NCI-H1436 (cell line): Measurements from ENCODE around the gene SEMA6A.

ENCODE experiments used
- DNase-seq: peaks from one replicate; lab custom pipeline; 2025; lab: John Stamatoyannopoulos, UW

Gene SEMA6A

DNA sequence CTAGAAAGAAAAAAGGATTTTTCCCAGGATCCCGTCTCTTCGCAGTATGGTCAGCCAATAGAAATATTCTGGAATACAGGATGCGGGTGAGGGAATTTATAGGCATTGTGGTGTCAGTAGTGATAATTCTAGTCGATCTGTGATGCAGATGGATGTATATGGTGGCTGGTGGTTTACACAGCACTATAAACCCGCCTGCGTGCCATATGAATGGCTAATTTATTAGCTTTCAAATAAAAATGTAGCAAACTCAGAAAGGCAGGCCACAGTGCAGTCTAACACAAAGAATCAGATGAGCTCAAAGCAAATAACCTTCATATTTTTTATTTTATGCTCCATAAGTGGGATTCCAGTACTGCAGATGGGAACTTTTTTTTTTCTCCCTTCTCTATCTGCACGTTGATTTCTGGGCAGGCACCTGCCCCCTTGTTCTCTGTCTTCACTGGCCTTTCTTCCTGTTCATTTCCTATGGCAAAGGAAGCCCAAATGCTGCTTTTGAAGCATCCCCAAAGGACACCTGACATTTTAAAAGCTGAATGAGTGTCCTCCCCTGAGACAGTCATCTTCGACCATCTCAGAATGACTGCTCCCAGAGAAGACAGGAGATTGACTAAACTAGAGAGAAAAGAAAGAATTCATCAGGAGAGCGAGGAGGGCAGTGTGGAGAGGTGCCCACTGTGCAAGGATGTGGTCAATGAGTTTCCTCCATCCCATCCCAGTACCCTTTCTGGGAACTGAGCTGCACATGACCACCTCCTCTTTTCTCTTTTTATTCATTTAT, 52.1 kb downstream of the SEMA6A start:
- DNase-seq, result no peak

DNA sequence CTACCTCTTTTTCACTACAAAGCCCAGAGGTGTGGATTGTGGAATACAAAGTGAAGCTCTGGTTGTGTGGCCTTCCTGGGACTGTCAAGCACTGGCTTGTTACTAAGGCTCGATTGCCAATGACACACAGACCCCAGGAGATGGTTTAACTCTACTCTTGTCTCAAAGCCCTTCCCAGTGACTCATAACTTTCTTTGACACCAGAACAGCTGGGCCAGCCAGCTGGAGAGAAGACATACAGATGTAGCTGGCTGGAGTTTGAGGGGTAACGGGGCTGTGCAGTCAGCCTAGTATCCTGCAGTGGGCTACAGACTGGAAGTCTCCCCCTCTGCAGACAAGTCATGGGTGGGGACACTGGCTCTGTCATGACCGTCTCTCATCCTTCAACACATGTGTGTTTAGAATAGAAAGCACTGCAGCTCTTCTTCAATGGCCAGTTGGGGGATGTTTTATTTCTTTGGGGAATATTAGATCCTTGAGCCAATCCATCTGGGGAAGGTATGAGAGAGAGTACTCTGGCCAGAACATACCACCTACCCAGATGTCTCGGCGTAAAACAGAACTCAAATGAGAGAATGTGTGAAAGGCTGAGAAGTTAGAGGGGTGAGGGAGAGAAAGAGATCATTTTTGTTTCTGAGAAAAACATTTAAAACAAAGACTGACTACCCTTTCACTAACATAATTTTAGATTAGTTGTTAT, 53.3 kb downstream of the SEMA6A start:
- no peak for DNase-seq

DNA sequence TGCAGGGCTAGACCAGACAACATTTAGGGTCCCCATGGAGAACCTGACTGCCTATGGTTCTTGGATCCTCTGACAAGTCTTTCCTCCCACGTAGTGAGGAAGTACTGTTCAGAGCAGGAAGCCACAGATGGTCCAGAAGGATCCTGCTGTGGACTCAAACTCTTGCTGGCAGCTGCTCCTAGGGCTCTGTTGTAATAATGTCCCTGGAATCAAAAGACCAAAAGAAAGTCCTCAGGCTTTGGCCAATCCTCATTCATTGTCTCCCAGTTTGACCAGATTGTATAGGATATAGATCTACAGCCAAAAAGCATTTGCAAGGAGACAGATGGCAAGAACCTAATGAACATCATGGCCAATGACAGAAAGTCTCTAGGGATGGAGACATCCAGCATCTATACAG, 53.9 kb downstream of the SEMA6A start:
- no peak for DNase-seq

DNA sequence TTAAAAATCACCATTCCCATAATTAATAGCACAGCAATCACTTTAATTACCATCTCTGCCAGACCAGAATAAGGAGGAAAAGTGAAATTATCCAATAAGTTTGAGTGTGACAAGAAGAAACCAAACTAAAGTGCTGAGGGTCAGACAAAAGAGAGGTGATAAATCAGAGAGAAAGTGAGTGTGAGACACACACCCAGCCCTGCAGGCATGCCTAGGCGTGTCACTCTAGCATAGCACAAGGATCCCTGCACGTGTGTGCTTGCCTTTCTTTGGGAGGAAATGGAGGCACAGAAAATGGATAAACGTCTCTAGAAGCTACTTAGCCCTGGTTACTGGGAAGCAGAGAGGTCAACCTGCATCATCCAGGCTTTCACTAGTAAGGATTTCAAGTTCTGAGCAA, 56.2 kb downstream of the SEMA6A start:
- no peak for DNase-seq

DNA sequence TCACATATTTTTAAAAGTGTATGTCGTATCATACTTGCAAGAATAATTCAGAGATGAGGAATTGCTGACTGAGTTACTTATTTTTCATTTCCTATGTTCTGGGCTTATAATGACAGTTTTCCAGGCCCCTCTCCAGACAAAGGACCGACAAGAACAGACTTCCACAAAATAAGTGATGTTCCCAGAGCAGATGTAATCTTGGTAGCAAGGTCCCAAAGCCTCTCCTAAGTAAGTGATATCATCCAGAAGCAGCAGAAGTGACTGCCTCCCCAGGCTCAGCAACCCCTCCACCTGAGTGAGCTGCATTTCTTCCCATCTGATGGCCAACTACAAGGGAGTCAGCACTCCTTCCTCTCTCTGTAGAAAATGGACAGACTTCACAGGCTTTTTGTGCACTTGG, 57.1 kb downstream of the SEMA6A start:
- no peak for DNase-seq

DNA sequence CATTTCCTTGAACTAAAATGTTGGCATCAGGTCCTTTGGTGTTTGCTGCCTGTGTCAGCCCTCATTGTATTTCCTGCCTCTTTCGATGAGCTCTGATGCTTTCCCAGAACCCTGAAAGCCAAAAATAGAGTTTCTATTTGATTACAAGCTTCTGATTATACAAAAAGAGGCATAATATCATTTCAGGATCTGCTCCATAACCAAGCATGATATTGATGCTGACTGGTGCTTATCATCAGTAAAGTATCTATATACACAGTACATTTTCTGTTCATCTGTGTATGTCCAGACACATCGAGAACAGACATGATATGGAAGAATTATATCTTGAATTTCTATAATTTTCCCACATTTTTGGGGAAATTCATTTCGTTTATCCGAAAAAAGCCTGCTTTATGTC, 58.6 kb downstream of the SEMA6A start:
- no peak for DNase-seq

DNA sequence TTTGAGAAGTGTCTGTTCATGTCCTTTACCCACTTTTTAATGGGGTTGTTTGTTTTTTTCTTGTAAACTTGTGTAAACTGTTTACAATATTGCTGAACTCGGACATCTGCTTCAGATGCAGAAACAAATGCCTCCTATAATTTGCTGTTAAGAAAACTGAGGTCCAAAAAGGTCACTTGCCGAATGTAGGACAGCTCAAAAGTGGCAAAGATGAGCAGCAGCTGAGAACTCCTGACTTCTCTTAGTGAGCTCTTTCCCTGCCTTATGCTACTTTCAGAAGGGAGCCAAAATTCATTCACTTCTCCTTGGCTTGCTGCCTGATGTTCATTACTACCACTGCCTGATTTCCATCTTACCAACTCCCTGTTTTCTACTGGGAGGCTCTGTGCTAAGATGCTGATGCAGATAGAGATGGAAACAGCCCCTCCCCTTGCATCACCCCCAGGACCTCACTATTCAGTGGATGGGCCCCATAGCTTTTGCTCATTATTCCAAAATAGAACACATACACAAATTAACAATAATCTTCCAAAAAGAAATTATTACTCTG, 60.1 kb downstream of the SEMA6A start:
- DNase-seq, result no peak

DNA sequence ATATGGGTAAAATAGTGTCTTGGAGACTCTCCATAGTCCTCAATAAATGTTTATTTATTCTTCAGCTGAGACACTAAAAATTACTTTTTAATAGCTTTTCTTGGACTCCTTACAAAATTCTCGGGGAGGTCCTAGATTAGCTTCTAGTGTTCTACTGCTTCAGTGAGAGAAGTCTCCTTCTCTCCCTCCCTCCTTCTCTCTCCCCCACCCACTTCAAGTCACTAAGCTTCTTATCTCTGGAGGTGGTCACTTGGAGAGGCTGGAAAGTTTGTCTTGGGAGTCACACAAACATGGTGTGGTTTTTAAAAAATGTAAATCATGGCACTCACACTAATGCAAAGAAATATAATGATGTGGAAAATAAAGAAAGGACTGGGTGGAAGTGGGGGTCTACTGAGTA, 64.1 kb downstream of the SEMA6A start:
- DNase-seq, result no peak

DNA sequence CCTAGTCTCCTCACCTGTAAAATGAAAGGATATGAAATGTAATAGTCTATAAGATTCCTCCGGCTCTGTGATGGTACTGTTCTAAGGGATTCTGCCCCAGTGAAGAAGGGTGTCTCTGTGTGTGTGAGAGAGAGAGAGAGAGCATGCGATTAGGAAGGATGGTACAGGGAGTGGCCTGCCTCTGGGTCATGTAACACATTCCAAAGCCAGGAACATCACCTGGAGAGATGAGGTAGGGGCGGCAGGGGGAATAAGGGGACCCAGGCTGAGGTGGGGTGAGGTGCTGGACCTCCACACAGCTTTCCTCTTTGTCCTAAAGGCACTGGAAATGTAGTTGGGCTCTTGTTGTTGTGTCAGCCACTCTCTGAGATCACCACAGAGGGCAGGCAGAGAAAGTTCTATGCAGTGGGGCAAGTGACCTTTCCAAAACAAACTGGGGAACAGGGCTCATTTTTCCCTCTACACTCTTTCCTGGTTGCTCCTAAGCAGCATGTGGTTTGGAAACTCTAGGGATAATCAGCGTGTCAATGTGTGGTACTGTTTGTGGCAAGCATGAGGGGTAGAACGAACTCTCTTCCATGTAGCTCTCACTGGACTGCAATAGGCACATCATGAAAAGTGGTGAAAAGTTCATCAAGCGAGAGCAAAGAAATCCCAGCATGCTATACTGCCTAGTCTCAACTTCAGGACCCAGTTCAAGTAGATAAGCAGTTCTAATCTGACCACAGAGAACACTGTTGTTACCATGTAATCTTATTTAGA, 65.0 kb downstream of the SEMA6A start:
- DNase-seq, result no peak

DNA sequence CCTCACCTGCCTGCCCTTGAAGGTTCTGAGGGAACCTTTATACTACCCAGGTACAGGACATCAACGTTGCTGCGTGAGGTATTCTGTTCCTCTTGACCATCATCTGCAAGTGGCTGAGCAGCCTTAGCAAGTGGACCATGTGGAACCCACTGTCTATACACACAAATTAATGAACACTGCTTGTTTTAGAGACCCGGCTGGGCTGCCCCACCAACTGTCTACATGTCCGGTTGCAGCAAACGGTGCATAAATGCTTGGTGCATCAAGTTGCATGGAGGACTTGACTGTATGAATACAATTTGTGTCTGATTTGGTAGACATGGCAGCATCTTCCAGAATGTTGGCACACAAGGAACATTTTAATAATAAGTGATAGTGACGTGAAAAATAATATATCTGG, 65.8 kb downstream of the SEMA6A start:
- no peak for DNase-seq

DNA sequence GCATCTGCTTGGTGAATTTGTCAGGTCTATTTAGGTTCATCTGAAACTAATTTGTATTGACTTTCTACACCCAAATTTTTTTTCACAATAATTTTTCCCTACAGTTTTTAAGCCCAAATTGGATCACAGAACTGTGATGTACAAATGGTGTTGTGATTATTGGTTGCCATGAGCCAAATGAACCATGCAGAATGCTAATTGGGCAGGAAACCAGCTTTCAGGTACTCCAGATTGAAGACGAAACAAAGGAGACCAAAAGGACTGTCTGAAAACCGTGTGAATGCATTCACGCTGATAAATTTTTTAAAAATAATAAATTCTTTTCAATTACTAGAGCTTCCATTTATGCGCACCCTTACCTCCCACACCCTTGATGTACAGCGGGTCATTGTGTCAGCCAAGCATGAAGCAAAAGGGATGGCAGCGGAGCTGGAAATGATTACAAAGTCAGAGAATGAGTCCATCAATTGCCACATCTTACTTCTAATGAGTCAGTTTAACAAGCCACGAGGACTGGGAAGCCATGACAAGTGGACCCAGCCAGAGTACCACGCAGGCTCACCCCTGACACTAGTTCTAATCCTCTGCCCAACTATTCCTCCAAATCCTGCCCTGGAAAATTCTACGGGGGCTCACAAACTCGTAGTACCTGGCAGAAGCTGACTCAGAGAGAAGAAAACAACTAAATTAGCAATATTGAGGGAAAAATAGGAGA, 66.5 kb downstream of the SEMA6A start:
- no peak for DNase-seq

DNA sequence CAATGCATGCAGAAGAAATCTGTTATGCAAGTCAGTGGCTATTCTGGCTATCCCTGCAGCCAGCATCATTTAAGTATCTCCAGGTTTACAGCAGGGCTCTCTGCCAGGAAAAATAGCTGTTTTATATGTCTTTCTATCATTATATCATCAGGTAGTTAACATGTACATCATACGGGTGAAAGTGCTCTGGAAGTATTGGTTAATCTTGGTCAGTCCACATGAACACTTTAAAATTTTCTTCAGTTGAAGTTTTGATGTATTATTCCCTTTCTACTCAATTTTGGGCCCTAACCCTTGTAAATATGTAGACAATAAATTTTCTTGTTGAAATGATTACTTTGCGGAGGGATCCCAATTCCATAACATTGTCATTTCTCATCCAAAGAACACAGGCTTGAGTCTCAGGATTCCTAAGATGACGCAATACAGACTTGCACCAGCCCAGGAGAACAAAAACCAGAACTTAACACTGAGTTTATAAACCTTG, 67.5 kb downstream of the SEMA6A start:
- no peak for DNase-seq

DNA sequence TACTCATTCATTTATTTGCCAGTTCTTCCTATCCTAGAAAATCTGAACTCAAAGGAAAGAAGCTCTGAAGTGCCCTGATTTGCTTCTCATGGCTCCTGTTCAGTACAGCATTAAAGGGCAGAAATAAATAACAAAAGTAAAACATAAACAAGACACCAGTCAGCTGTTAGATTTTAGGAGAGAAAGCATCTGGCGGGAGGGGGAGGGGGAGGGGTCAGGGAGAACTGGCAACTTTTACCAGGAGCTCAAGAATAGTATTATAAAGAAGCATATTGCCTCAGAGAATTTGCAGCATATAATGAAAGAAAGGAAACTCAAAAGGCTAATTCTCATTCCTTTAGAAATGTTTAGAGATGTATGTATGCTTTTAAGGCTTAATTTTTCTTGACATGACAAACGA, 68.1 kb downstream of the SEMA6A start:
- DNase-seq, result no peak

DNA sequence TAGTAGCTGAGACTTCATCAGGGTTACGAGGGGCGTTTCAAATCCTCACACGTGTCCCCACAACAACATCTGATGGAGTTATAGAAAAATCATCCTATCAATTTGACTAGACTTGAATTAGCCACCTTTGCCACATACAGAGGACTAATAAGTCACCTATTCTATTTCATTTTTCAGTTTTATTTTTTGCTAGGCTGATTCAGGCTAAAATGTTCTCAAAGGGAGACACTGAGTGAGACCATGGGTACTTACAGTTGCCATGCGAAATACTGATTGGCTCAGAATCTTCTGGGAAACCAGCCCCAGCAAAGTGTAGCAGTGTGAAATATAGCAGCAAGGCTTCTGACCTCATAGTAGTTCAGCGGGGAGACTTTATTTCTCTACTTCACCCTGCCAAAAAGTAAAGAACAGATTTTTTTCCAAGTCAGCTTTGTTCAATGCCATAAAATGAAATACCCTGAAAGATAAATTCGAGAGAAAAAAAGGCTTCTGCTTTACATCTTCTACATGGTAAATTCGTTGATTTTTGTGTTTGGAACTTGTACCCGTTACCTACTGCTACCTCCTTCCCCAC, 69.9 kb downstream of the SEMA6A start:
- DNase-seq, result no peak

DNA sequence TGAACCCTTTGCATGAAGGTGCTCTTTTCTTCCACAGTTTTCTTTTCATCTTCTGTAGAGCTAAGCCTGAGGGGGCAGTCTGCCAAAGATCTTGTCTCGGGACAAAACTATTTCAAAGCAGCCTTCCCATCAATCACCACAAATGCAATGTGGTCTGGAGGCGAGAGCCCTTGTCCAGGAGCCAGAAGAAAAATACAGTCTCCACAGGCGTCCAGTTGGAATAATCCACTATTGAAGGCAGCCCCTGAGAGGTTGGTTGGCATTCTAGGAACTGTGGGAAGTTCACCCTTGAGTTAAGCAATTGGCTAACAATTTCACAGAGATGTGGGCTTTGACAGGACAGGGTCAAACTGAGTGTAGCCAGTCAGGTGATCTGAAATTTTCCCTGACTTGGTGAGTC, 72.0 kb downstream of the SEMA6A start:
- no peak for DNase-seq

DNA sequence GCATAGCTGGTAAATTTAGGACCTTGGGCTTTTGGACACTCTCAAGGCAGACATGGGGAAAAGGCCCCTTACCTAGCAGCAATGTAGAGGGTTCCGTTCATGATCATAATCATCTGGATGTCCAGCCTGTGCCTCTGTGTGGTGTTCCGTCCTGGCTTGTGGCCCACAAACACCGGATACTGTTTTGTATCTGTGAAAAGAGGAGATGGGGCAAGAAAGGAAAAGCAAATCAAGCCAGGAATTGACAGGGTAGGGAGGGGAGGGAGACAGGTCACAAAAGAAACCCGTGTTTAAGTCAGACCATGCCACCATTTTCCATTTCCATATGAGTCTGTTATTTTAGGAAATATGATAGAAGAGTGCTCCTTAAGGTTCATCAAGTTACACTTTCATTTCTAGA, 72.5 kb downstream of the SEMA6A start:
- no peak for DNase-seq

DNA sequence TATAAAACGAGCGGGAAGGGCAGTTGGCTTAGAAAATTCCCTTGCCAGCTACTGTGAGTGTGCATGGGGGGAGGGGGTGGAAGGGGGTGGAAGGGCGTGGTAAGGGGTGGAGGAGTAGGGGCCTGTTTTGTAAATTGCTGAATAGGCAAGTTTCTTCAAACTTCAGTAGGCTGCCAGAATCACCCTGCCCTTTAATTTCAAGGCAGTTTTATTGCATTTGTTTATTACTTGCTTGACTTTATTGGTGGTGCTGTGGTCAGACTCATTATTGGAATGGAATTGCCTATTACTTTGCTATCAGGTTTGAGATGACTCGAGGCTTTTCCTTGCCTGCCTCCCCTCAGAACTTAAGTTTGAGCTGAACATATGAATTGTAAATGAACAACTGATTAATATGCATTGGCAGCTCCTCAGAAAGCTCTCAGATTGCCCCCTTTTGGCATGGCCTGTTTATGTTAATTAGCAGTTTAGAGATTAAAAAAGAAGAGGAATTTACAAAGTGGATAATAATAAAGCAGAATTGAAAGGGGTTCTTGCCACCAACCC, 76.0 kb downstream of the SEMA6A start:
- no peak for DNase-seq

DNA sequence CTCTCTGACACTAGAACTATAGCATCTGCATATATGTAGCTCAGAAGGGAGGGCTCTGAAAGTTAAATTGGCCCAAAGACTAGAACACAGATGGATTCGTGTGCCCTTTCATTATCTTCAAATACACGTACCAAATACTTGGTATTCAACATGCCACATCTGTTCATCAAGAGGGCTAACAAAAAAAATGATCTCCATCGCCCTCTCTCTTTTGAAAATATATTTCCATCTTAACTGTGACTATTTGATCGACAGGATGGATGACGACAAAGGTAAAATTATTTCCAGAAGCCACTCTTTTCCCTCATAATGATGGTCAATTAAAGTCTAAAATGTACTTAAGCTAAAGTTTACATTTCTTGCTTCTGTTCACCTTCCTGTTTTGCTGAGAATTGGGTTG, 77.0 kb downstream of the SEMA6A start:
- DNase-seq, result no peak

DNA sequence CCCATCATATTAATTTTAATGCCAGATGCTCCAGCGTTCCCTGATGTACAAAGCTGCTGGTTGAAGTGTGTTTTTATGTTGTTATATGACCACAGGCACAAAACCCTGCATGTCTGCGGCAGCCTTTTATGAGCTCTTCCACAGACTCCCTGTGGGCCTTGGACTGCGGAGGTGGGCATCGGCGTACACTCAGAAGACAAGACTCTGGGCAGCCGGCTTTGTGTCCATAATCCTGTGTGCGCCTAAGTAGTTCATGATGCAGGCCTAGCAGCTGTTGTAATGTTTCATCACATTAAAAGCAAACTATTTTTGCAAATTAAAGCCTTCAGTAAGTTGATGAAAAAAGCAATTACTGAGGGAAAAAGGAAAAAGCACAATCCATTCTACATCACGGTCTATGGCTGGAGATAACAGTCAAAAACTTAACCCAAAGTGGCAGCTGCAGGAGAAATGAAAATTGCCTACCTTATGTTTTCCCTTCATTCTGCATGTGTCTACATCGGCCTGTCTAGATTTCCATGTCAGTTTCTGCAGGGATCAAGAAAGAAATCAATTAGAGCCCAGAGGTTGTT, 78.8 kb downstream of the SEMA6A start:
- peak; percentile 11 for DNase-seq

DNA sequence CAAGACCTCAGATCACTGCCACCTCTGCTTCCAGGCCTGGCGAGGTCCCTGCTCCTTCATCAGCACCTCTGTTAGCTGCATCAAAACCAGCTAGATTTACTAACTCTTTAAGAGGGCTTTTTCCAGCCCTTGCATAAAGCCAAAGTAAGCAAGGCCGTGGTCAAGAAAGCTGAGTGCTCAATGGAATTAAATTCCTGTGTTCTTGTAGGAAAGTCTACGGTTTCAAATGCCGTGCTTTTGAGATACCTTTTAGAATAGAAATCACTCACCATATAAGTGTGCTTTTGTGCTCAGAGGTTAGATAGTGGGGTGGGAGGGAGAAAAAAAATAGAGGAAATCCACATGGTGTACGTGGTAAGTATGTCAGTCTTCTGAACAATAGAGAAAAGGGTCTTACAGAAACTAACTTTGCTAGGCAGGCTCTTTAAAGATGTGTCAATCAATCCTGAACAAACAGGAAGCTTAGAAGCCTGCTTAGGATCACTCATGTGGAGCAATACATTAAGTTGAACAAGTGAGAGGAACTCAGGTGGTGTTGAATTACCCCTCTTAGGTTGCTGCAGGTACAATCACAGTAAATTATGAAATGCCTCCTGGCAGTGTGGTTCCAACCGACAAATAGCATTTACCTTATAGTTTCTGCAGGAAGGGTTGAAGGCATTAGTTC, 79.7 kb downstream of the SEMA6A start:
- peak; percentile 78 for DNase-seq
